Measurements from ENCODE around the gene STAB1. TPM values are rescaled to one million over a fixed set of nuclear protein-coding genes. Genes with fewer than 3 reads are reported as not detected.

Gene STAB1
- total and polyA plus RNA-seq, 7 donors: 15.9 to 47.5 (median 29.0) TPM

DNA sequence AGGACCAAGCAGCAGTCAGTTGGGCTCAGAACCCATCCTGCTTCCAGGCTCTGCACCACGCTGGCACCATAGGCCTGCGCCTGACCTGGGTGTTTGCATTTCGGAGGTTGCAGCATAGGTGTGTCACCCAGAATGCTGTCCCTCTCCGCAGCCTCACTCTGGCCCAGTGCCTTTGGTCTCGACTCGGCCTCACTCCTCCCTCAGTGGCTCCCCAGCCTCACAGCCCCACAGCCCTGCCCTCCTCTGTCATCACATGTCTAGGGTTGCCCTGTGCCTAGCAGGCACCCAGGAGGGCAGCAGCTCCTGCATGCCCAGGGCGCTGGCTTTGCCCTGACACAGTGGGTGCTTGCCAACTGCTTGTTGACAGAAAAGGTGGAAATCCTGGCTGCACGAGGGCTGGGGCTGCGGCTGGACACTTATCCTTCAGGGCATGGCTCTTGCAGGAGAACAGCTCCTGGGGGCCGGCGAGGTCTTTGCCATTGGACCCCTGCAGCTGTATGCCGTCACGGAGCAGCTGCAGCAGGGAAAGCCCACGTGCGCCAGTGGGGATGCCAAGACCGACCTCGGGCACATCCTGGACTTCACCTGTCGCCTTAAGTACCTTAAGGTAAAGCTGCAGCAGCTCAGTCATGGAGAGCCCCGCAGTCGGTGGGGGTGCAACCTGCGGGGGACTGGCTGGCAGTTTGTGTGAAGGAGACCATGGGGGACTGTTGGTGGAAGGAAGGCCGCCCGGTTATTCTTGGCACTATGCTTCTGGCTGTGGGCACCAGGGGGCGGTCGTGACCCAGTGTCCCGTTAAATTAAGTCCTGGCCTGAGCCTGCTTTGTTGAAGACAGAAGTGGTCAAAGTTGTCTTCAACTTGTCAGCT lies 23.5 kb upstream of the STAB1 start:
- Histone ChIP-seq H3K4me1 (peaks cover 39% of the 10 kb centered on the region), H3K4me3 (no peak overlapping the region), H3K27ac (peak overlapping the region; percentile 68), H3K27me3 (ENCODE audit: insufficient read depth in 3 of 3, low read length in 2 of 3) (no peaks in the 10 kb centered on the region), H3K9me3 (no peaks in the 10 kb centered on the region), H3K36me3 (ENCODE audit: insufficient read depth in 1 of 2, low read depth in 1 of 2) (peaks cover 2 to 67% of the 10 kb centered on the region in 2 donors)
- intact Hi-C loops (cut with DNase I): loop anchor here (5.0 kb wide), 3 partner anchors 61 to 216 kb away; partner anchors contain the start of genes GNL3 (in 1 of the 2), NT5DC2 (in 1 of the 2), PBRM1 (in 1 of the 2) and UQCC5 (in 1 of the 2)
- TF ChIP-seq, protein P1, sequence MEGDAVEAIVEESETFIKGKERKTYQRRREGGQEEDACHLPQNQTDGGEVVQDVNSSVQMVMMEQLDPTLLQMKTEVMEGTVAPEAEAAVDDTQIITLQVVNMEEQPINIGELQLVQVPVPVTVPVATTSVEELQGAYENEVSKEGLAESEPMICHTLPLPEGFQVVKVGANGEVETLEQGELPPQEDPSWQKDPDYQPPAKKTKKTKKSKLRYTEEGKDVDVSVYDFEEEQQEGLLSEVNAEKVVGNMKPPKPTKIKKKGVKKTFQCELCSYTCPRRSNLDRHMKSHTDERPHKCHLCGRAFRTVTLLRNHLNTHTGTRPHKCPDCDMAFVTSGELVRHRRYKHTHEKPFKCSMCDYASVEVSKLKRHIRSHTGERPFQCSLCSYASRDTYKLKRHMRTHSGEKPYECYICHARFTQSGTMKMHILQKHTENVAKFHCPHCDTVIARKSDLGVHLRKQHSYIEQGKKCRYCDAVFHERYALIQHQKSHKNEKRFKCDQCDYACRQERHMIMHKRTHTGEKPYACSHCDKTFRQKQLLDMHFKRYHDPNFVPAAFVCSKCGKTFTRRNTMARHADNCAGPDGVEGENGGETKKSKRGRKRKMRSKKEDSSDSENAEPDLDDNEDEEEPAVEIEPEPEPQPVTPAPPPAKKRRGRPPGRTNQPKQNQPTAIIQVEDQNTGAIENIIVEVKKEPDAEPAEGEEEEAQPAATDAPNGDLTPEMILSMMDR (IDR thresholded peaks at IDR 0.05): peak; percentile 76
- DNase-seq (peak; percentile 74 to 83), ATAC-seq (peak; percentile 78 to 86 (median 82))
- WGBS, 3 donors: 36 to 49% (median 36%) methylated on average over 26 of the region's 26 CpGs

DNA sequence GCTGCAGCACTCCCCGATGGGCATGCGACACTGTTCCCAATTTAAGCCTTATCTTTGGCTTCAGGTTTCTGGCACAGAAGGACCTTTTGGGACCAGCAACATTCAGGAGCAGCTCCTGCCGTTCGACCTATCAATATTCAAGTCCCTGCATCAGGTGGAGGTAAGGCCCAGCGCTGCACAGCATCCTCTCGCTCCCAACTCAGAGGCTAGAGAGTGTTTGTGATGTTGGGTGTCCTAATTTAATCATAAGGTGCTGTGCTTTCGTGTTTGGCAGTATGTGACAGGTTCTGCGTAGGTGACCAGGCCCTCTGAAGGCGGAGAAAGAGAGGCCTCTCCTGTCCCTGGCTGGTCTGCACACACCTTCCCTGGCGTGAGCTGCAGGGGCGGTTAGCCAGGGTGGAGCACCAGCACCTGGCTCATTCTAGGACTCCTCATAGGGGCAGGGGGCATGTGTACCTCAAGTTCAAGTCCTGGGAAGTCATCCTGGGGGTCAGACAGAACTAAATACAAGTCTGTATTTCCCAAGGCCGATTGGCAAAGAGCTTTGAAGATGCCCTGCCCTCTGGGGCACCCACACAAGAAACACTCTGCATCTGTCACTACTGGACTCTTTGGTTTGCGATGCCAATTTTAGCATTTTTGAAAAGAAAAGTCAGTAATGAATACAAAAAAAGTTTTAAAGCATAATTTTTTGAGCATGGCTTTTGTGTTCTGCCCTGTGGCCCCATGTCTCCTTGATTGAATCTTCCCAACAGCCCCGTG lies 22.7 kb upstream of the STAB1 start:
- Histone ChIP-seq H3K27ac (peak overlapping the region; percentile 68), H3K4me3 (no peak overlapping the region), H3K9me3 (no peaks in the 10 kb centered on the region), H3K4me1 (peaks cover 38% of the 10 kb centered on the region), H3K36me3 (ENCODE audit: insufficient read depth in 1 of 2, low read depth in 1 of 2) (peaks cover 3 to 72% of the 10 kb centered on the region in 2 donors), H3K27me3 (ENCODE audit: insufficient read depth in 3 of 3, low read length in 2 of 3) (no peaks in the 10 kb centered on the region)
- WGBS, 3 donors: 66 to 71% (median 67%) methylated on average over 14 of the region's 14 CpGs
- ATAC-seq: no peak
- DNase-seq: no peak
- intact Hi-C loops (cut with DNase I): loop anchor here (5.0 kb wide), 3 partner anchors 60 to 215 kb away; partner anchors contain the start of genes GNL3 (in 1 of the 2), NT5DC2 (in 1 of the 2), PBRM1 (in 1 of the 2) and UQCC5 (in 1 of the 2)
- TF ChIP-seq, protein P1 (IDR thresholded peaks at IDR 0.05): no peak

DNA sequence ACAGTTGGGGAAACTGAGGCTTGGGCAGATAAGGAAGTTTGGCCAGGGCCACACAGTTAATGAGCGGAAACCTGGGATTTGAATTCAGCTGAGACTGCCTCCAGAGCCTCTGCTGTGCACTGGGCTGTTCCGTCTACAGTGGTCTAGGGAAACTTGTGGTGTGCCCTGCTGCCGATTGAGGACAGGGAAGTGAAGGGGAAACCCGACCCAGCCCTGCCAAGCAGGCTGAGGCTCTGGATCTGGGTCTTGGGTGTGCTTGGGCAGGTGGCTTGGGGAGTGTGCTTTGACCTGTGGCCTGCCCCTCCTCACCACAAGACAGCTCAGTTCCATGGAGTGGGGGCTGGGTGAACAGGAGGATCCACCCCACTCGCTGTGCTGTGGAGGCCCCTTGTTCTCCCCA lies 22.1 kb upstream of the STAB1 start:
- ATAC-seq: no peak

DNA sequence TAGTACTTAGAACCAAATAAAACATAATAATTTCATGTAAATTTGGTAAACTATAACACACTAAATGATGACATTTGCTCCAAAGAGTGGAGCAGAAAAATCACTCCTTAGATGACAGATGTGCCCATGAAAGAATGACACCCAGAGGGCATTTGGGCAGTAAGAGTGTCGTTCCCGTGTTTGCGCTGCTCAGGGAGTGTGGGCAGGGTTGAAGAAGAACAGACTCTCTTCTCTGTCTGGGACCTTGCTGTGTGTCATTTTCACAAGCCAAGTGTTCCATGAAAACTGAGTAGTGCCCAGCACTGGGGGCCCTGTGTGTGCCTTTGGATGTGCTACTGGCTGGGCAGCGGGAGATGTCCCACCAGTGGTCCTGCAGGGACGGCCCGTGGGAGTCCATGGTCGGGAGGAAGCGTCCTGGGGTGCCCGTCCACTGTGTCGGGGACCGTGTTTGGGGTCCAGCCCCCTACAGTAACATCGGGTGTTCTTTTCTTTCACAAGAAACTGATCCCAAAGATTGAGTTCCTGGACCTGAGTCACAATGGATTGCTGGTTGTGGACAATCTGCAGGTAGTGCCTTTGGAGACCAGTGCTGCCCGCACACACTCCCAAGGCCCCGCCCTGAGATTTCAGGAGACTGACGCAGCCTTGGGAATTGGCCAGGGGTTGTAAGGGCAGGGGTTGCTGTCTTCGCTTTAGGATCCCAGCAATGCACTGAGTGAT lies 17.9 kb upstream of the STAB1 start:
- TF ChIP-seq, protein P1 (IDR thresholded peaks at IDR 0.05): no peak
- Histone ChIP-seq H3K27me3 (ENCODE audit: insufficient read depth in 3 of 3, low read length in 2 of 3) (no peaks in the 10 kb centered on the region), H3K36me3 (ENCODE audit: insufficient read depth in 1 of 2, low read depth in 1 of 2) (peaks cover 6 to 100% of the 10 kb centered on the region in 2 donors), H3K4me1 (peaks cover 4% of the 10 kb centered on the region), H3K9me3 (no peaks in the 10 kb centered on the region), H3K27ac (no peak overlapping the region), H3K4me3 (no peak overlapping the region)
- ATAC-seq (no peak), DNase-seq (peak in 1 of 2 donors; percentile 48)
- intact Hi-C loops (cut with DNase I): no loop called here
- WGBS, 3 donors: 92 to 94% (median 93%) methylated on average over 16 of the region's 16 CpGs

More for the DNA sequence above, 22.1 kb upstream of the STAB1 start:
- 82 to 87% (median 85%) methylated on average over 5 of the region's 5 CpGs for WGBS, 3 donors
- no peaks in the 10 kb centered on the region for H3K9me3 ChIP-seq
- intact Hi-C loops (cut with DNase I): loop anchor here (5.0 kb wide), 3 partner anchors 59 to 214 kb away; partner anchors contain the start of genes GNL3 (in 1 of the 2), NT5DC2 (in 1 of the 2), PBRM1 (in 1 of the 2) and UQCC5 (in 1 of the 2)
- H3K4me1 ChIP-seq: peaks cover 31% of the 10 kb centered on the region
- H3K36me3 ChIP-seq (ENCODE audit: insufficient read depth in 1 of 2, low read depth in 1 of 2): peaks cover 6 to 77% of the 10 kb centered on the region in 2 donors
- H3K27me3 ChIP-seq (ENCODE audit: insufficient read depth in 3 of 3, low read length in 2 of 3): no peaks in the 10 kb centered on the region
- TF ChIP-seq, protein P1 (IDR thresholded peaks at IDR 0.05): no peak
- H3K27ac ChIP-seq: no peak overlapping the region
- no peak overlapping the region for H3K4me3 ChIP-seq
- no peak for DNase-seq

Data from psoas muscle (tissue), 8 donors.